Mesenchymal stem cell (in vitro differentiated cells and primary cell): ENCODE results near the gene PAX3.

Experiments used
- DNase-seq: peaks from one replicate; pipeline ENCODE4 v3.0.0-alpha.2; 2013
- H2AFZ ChIP-seq: one replicate; pipeline ENCODE4 v1.6.1; 2013; ENCODE audit warnings: low read depth, mild to moderate bottlenecking, control low read depth, inconsistent platforms, low read length, moderate library complexity
- H2AK5ac ChIP-seq: 2 replicates; pipeline ENCODE4 v1.6.1; 2013; ENCODE audit warnings: low read length, moderate library complexity, mild to moderate bottlenecking, inconsistent platforms; ENCODE audit not compliant: severe bottlenecking
- H2BK120ac ChIP-seq: one replicate; pipeline ENCODE4 v1.6.1; 2013; ENCODE audit warnings: low read depth, mild to moderate bottlenecking, inconsistent platforms, low read length, moderate library complexity
- H2BK12ac ChIP-seq, 2 experiments: one replicate each; pipeline ENCODE4 v1.6.1; 2013; ENCODE audit warnings: inconsistent platforms in 2 of 2, low read length in 2 of 2, mild to moderate bottlenecking in 2 of 2, moderate library complexity in 2 of 2, control low read depth in 1 of 2
- H2BK15ac ChIP-seq: one replicate; pipeline ENCODE4 v1.6.1; 2013; ENCODE audit warnings: mild to moderate bottlenecking, low read depth, inconsistent platforms; ENCODE audit not compliant: poor library complexity, severe bottlenecking
- H2BK5ac ChIP-seq: 2 replicates; pipeline ENCODE4 v1.6.1; 2013; ENCODE audit warnings: low read depth, mild to moderate bottlenecking, low read length, control low read depth, inconsistent platforms; ENCODE audit not compliant: poor library complexity, severe bottlenecking
- H3K14ac ChIP-seq, 2 experiments: one replicate each; pipeline ENCODE4 v1.6.1; 2013; ENCODE audit warnings: inconsistent platforms in 2 of 2, low read length in 2 of 2, control low read depth in 1 of 2, mild to moderate bottlenecking in 1 of 2, moderate library complexity in 1 of 2
- H3K18ac ChIP-seq, 2 experiments: one replicate each; pipeline ENCODE4 v1.6.1; 2013; ENCODE audit warnings: inconsistent platforms in 2 of 2, low read length in 2 of 2, control low read depth in 1 of 2, low read depth in 1 of 2, mild to moderate bottlenecking in 1 of 2
- H3K23ac ChIP-seq, 2 experiments: one replicate each; pipeline ENCODE4 v1.6.1; 2013; ENCODE audit warnings: inconsistent platforms in 2 of 2, low read length in 2 of 2, mild to moderate bottlenecking in 2 of 2, moderate library complexity in 2 of 2, control low read depth in 1 of 2
- H3K27ac ChIP-seq: 2 replicates; pipeline ENCODE4 v1.5.1; 2013; ENCODE audit warnings: mild to moderate bottlenecking, moderate library complexity, low read length, control low read depth, inconsistent platforms; ENCODE audit not compliant: poor library complexity, severe bottlenecking
- H3K27me3 ChIP-seq, 2 experiments: 2 replicates each; pipeline versions ENCODE4 v1.6.1 to v1.7.0; 2013; ENCODE audit warnings: low read length in 2 of 2, mild to moderate bottlenecking in 2 of 2, moderate library complexity in 2 of 2, control low read depth in 1 of 2, inconsistent platforms in 1 of 2; ENCODE audit not compliant: control insufficient read depth in 1 of 2, insufficient read depth in 1 of 2
- H3K36me3 ChIP-seq, 2 experiments: 2 replicates each; pipeline versions ENCODE4 v1.6.1 to v1.7.0; 2013; ENCODE audit warnings: low read length in 2 of 2, control low read depth in 1 of 2, inconsistent platforms in 1 of 2, low read depth in 1 of 2, mild to moderate bottlenecking in 1 of 2; ENCODE audit not compliant: insufficient read depth in 2 of 2, control insufficient read depth in 1 of 2
- H3K4ac ChIP-seq, 2 experiments: one replicate each; pipeline ENCODE4 v1.6.1; 2013; ENCODE audit warnings: inconsistent platforms in 2 of 2, low read length in 2 of 2, mild to moderate bottlenecking in 2 of 2, moderate library complexity in 2 of 2, control low read depth in 1 of 2, low read depth in 1 of 2
- H3K4me1 ChIP-seq: 2 replicates; pipeline ENCODE4 v1.6.1; 2013; ENCODE audit warnings: low read depth, low read length, control low read depth; ENCODE audit not compliant: control insufficient read depth, insufficient read depth
- H3K4me2 ChIP-seq: 2 replicates; pipeline ENCODE4 v1.6.1; 2013; ENCODE audit warnings: low read length, mild to moderate bottlenecking, inconsistent platforms; ENCODE audit not compliant: poor library complexity, severe bottlenecking
- H3K4me3 ChIP-seq, 2 experiments: 2 replicates each; pipeline versions ENCODE4 v1.5.1 to v1.7.0; 2013; ENCODE audit warnings: low read length in 2 of 2, mild to moderate bottlenecking in 2 of 2, control low read depth in 1 of 2, low read depth in 1 of 2; ENCODE audit not compliant: insufficient read depth in 1 of 2
- H3K79me1 ChIP-seq: replicated peaks from 2 replicates; pipeline ENCODE4 v1.6.1; 2013; ENCODE audit warnings: mild to moderate bottlenecking, control low read depth, low read length, inconsistent platforms; ENCODE audit not compliant: poor library complexity, severe bottlenecking
- H3K9ac ChIP-seq: 2 replicates; pipeline ENCODE4 v1.7.0; 2013; ENCODE audit warnings: mild to moderate bottlenecking, low read length, moderate library complexity
- H3K9me3 ChIP-seq: 2 replicates; pipeline ENCODE4 v1.7.0; 2013; ENCODE audit warnings: mild to moderate bottlenecking, low read length; ENCODE audit not compliant: control insufficient read depth
- H4K8ac ChIP-seq: one replicate; pipeline ENCODE4 v1.6.1; 2013; ENCODE audit warnings: inconsistent platforms, mild to moderate bottlenecking, low read length, moderate library complexity
- H4K91ac ChIP-seq: one replicate; pipeline ENCODE4 v1.6.1; 2013; ENCODE audit warnings: mild to moderate bottlenecking, low read length, inconsistent platforms
- WGBS: methylation state at CpG from one replicate; pipeline ENCODE4 v1.1.7; 2013; ENCODE audit warnings: mixed read lengths; 5-methylcytosine and 5-hydroxymethylcytosine counted together

Gene PAX3

DNA sequence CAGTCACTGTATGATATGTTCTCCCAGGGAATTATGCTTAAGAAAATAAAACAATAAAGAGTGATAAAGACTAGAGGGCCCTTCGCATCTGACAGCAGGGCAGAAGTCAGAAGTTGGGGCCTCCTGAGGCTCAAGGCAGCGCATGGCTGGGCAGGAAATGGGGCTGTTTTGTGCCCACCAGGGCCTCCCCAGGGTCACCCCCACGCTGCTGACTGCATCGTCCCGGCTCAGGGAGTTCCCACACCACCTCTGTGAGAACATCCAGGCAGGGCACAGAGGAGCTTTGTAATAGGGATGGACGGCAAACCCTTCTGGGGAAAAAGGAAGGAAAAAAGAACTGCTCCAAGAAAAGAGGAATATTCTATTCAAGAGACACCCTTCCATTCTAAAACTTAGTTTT lies 41.2 kb downstream of the PAX3 start:
- Histone ChIP-seq H3K23ac (no peak overlapping the region), H3K4ac (no peak overlapping the region), H2AFZ (no peak overlapping the region), H2AK5ac (no peak overlapping the region), H4K91ac (no peak overlapping the region), H3K14ac (no peak overlapping the region), H3K27ac (no peak overlapping the region), H3K79me1 (no peaks in the 10 kb centered on the region), H2BK120ac (no peak overlapping the region), H3K4me3 (no peak overlapping the region), H2BK15ac (no peak overlapping the region), H3K27me3 (peaks cover 0 to 5% of the 10 kb centered on the region in 2 experiments), H2BK5ac (no peak overlapping the region), H3K9ac (no peak overlapping the region), H4K8ac (no peak overlapping the region), H3K36me3 (no peaks in the 10 kb centered on the region), H2BK12ac (no peak overlapping the region), H3K18ac (no peak overlapping the region), H3K4me2 (no peak overlapping the region), H3K9me3 (no peaks in the 10 kb centered on the region), H3K4me1 (no peaks in the 10 kb centered on the region)
- whole genome bisulfite sequencing: 49% methylated on average over 3 of the region's 6 CpGs
- DNase-seq: no peak

DNA sequence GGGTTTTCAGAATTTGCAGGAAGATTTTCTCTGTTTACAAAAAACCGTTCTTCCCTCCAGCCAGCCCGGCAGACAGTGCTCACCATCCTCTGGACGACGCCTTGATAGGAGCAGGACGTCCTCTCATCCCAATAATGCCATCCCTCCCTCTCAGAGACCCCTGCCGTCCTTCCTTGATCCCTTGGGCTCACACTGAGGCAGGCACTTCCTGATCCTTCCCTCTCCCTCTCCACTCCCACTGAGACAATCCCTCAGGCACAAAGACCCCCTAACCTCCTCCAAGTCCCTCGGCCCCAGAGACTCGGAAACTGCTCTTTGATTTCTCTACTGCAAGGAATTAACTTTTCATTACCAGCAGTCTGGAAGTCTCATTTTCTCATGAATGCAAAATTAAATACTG lies 42.5 kb downstream of the PAX3 start:
- H3K18ac ChIP-seq: no peak overlapping the region
- H3K27me3 ChIP-seq: peaks cover 0 to 5% of the 10 kb centered on the region in 2 experiments
- no peak overlapping the region for H4K91ac ChIP-seq
- H3K79me1 ChIP-seq: no peaks in the 10 kb centered on the region
- H2BK15ac ChIP-seq: no peak overlapping the region
- H2BK5ac ChIP-seq: no peak overlapping the region
- no peak overlapping the region for H4K8ac ChIP-seq
- H3K14ac ChIP-seq: no peak overlapping the region
- no peak for DNase-seq
- H2AFZ ChIP-seq: no peak overlapping the region
- no peak overlapping the region for H2AK5ac ChIP-seq
- H3K23ac ChIP-seq: no peak overlapping the region
- no peaks in the 10 kb centered on the region for H3K9me3 ChIP-seq
- no peak overlapping the region for H2BK12ac ChIP-seq
- H3K4me2 ChIP-seq: no peak overlapping the region
- 33% methylated on average over 8 of the region's 8 CpGs for WGBS
- no peak overlapping the region for H3K4me3 ChIP-seq
- no peak overlapping the region for H3K9ac ChIP-seq
- H2BK120ac ChIP-seq: no peak overlapping the region
- no peak overlapping the region for H3K27ac ChIP-seq
- no peaks in the 10 kb centered on the region for H3K4me1 ChIP-seq
- H3K4ac ChIP-seq: no peak overlapping the region
- no peaks in the 10 kb centered on the region for H3K36me3 ChIP-seq

DNA sequence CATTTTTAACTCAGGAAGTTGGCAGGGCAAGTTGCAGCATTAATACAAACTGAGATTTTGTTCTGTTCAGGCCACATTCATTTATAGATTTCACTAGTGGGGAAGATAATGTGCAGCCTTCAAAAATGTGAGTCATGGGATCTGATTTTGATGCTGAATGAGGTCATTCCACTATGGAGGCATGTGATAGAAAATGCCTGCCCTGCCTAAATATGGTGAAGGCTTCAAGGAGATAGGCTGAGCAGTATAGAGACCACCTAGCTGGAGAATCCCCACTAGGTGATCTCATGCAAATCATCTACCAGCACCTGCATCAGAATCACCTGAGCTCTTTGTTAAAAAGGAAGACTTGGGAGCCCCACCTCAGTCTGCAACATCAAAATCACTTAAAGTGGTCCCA lies 43.7 kb downstream of the PAX3 start:
- Histone ChIP-seq H4K8ac (no peak overlapping the region), H3K9ac (no peak overlapping the region), H3K4me1 (no peaks in the 10 kb centered on the region), H3K23ac (no peak overlapping the region), H3K27ac (no peak overlapping the region), H3K27me3 (peaks cover 0 to 5% of the 10 kb centered on the region in 2 experiments), H2BK12ac (no peak overlapping the region), H2AK5ac (no peak overlapping the region), H2BK15ac (no peak overlapping the region), H2AFZ (no peak overlapping the region), H3K18ac (no peak overlapping the region), H2BK5ac (no peak overlapping the region), H4K91ac (no peak overlapping the region), H2BK120ac (no peak overlapping the region), H3K4ac (no peak overlapping the region), H3K14ac (no peak overlapping the region), H3K4me2 (no peak overlapping the region), H3K4me3 (no peak overlapping the region), H3K79me1 (no peaks in the 10 kb centered on the region), H3K9me3 (no peaks in the 10 kb centered on the region), H3K36me3 (no peaks in the 10 kb centered on the region)
- DNase-seq: no peak

DNA sequence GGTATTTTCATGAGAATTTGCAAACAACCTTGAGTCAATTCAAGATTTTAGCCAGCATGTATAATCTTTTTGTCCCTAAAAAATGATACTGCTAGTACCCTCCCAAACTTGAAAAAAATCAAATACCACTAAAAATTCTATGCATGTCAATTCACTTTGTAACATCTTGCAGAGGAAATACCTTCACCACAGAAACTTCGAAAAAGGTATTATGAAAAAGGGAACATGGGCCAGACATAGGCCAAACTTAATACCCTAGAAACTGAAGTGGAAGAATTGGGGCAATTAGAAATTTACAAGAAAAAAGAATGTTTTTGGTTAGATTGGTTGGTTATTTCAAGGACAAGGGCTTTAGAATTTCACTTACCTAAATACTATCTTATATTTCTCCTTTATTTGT lies 48.5 kb downstream of the PAX3 start:
- DNase-seq: no peak
- H3K4ac ChIP-seq: no peak overlapping the region
- H3K27ac ChIP-seq: no peak overlapping the region
- no peak overlapping the region for H3K23ac ChIP-seq
- H3K4me3 ChIP-seq: no peak overlapping the region
- no peaks in the 10 kb centered on the region for H3K79me1 ChIP-seq
- H3K9ac ChIP-seq: no peak overlapping the region
- WGBS: no CpG with 5 or more reads among the region's 1 CpG
- no peak overlapping the region for H3K14ac ChIP-seq
- no peak overlapping the region for H4K91ac ChIP-seq
- H2AK5ac ChIP-seq: no peak overlapping the region
- H4K8ac ChIP-seq: no peak overlapping the region
- no peak overlapping the region for H2BK15ac ChIP-seq
- H2BK5ac ChIP-seq: no peak overlapping the region
- no peak overlapping the region for H3K18ac ChIP-seq
- no peaks in the 10 kb centered on the region for H3K4me1 ChIP-seq
- no peak overlapping the region for H2BK12ac ChIP-seq
- H2AFZ ChIP-seq: no peak overlapping the region
- no peak overlapping the region for H3K4me2 ChIP-seq
- no peak overlapping the region for H2BK120ac ChIP-seq
- H3K27me3 ChIP-seq: no peaks in the 10 kb centered on the region
- no peaks in the 10 kb centered on the region for H3K36me3 ChIP-seq
- no peaks in the 10 kb centered on the region for H3K9me3 ChIP-seq
